H1 (cell line): ENCODE results near the gene ERLEC1. TPM values are rescaled to one million over a fixed set of nuclear protein-coding genes. Genes with fewer than 3 reads are reported as not detected.

ENCODE experiments used
- CTCF ChIA-PET: fragments of 300-600 bp; sonication (Branson Sonifier 250); formaldehyde crosslinking; loops from one replicate; lab custom pipeline; 2021; ENCODE audit not compliant: partially characterized antibody; lab: Charles Lee
- POLR2A ChIA-PET: fragments of 300-600 bp; sonication (Branson Sonifier 250); formaldehyde crosslinking; loops from one replicate; lab custom pipeline; 2021; ENCODE audit warnings: inconsistent platforms; ENCODE audit not compliant: partially characterized antibody; lab: Charles Lee
- DNase-seq, 2 experiments: peaks; one replicate each; pipeline versions ENCODE4 v3.0.0 to v3.0.0-alpha.2; 2010 to 2022; ENCODE audit warnings: low spot score in 2 of 2, low read depth in 1 of 2, mixed read lengths in 1 of 2
- FAIRE-seq: peaks from 2 replicates; lab custom pipeline; 2011; peaks lifted over from hg19 to GRCh38; lab: Jason Lieb, UNC
- H2AFZ ChIP-seq: 2 replicates; pipeline ENCODE4 v1.8.1; 2012; ENCODE audit warnings: low read length, inconsistent platforms
- H2AK5ac ChIP-seq: 2 replicates; pipeline ENCODE4 v1.6.1; 2013; ENCODE audit warnings: low read depth, low read length
- H2BK120ac ChIP-seq: replicated peaks from 2 replicates; pipeline ENCODE3; 2013; ENCODE audit warnings: low read depth, low read length, inconsistent platforms
- H2BK12ac ChIP-seq: 2 replicates; pipeline ENCODE4 v1.6.1; 2013; ENCODE audit warnings: low read depth, low read length
- H2BK15ac ChIP-seq: 2 replicates; pipeline ENCODE4 v1.6.1; 2013; ENCODE audit warnings: low read length
- H2BK20ac ChIP-seq: 2 replicates; pipeline ENCODE4 v1.6.1; 2013; ENCODE audit warnings: low read length
- H2BK5ac ChIP-seq: 2 replicates; pipeline ENCODE4 v1.6.1; 2013; ENCODE audit warnings: low read depth, low read length
- H3K14ac ChIP-seq: 2 replicates; pipeline ENCODE4 v1.6.1; 2013; ENCODE audit warnings: inconsistent platforms; ENCODE audit not compliant: insufficient read length
- H3K18ac ChIP-seq: 2 replicates; pipeline ENCODE4 v1.6.1; 2013; ENCODE audit warnings: low read length; ENCODE audit errors: extremely low read depth
- H3K23ac ChIP-seq: 2 replicates; pipeline ENCODE4 v1.6.1; 2013; ENCODE audit warnings: inconsistent platforms; ENCODE audit not compliant: insufficient read length
- H3K23me2 ChIP-seq: 2 replicates; pipeline ENCODE4 v1.6.1; 2013; ENCODE audit warnings: low read depth, low read length
- H3K27ac ChIP-seq: 2 replicates; pipeline ENCODE4 v1.6.1; 2011; ENCODE audit warnings: low read depth, low read length, inconsistent platforms
- H3K27me3 ChIP-seq, 4 experiments: replicated peaks in 1 of 4; 1 replicate in 1 of 4; 2 replicates in 3 of 4; pipeline versions ENCODE4 v1.6.1 to v1.8.1; 2011 to 2013; ENCODE audit warnings: low read length in 3 of 4, mild to moderate bottlenecking in 3 of 4, inconsistent platforms in 2 of 4, mixed read lengths in 2 of 4, moderate library complexity in 1 of 4; ENCODE audit not compliant: control insufficient read depth in 3 of 4, insufficient read depth in 3 of 4; ENCODE audit errors: extremely low read depth in 1 of 4
- H3K36me3 ChIP-seq, 4 experiments: 2 replicates each; pipeline versions ENCODE4 v1.6.1 to v1.8.1; 2011 to 2013; ENCODE audit warnings: mild to moderate bottlenecking in 4 of 4, low read length in 3 of 4, moderate library complexity in 2 of 4, control low read depth in 1 of 4, inconsistent platforms in 1 of 4; ENCODE audit not compliant: insufficient read depth in 4 of 4, control insufficient read depth in 2 of 4
- H3K4ac ChIP-seq: replicated peaks from 2 replicates; pipeline ENCODE3; 2013; ENCODE audit warnings: low read length, low read depth, mixed read lengths, inconsistent platforms; ENCODE audit not compliant: insufficient read length
- H3K4me1 ChIP-seq, 4 experiments: replicated peaks in 1 of 4; 1 replicate in 1 of 4; 2 replicates in 3 of 4; pipeline versions ENCODE4 v1.6.1 to v1.8.1; 2011 to 2013; ENCODE audit warnings: low read length in 3 of 4, inconsistent platforms in 2 of 4, mixed read lengths in 1 of 4; ENCODE audit not compliant: insufficient read depth in 4 of 4, control insufficient read depth in 3 of 4
- H3K4me2 ChIP-seq, 2 experiments: 2 replicates each; pipeline versions ENCODE4 v1.6.1 to v1.8.1; 2011 to 2013; ENCODE audit warnings: low read depth in 2 of 2, low read length in 2 of 2, control low read depth in 1 of 2, inconsistent platforms in 1 of 2, mild to moderate bottlenecking in 1 of 2; ENCODE audit not compliant: insufficient read depth in 1 of 2
- H3K4me3 ChIP-seq, 4 experiments: fragments of 200-600, 300-600 bp in 1 of 4; sonication (generic), shearing (Covaris generic), sonication (Bioruptor Twin) in 1 of 4; 2 replicates each; pipeline versions ENCODE4 v1.5.1 to v1.8.1; 2011 to 2016; ENCODE audit warnings: low read length in 4 of 4, low read depth in 3 of 4, control low read depth in 2 of 4, inconsistent platforms in 2 of 4, mild to moderate bottlenecking in 2 of 4, mixed read lengths in 1 of 4, moderate library complexity in 1 of 4; ENCODE audit not compliant: insufficient read depth in 2 of 4; ENCODE audit errors: extremely low read depth in 1 of 4
- H3K56ac ChIP-seq: replicated peaks from 2 replicates; pipeline ENCODE3; 2013; ENCODE audit warnings: low read depth, mild to moderate bottlenecking, mixed read lengths, low read length, inconsistent platforms; ENCODE audit not compliant: insufficient read length
- H3K79me1 ChIP-seq: 2 replicates; pipeline ENCODE4 v1.6.1; 2013; ENCODE audit warnings: low read depth, low read length, control low read depth
- H3K79me2 ChIP-seq, 2 experiments: 2 replicates each; pipeline versions ENCODE4 v1.6.1 to v1.8.1; 2012 to 2013; ENCODE audit warnings: low read length in 2 of 2, mild to moderate bottlenecking in 2 of 2, inconsistent platforms in 1 of 2; ENCODE audit not compliant: insufficient read depth in 2 of 2, control insufficient read depth in 1 of 2
- H3K9ac ChIP-seq, 4 experiments: replicated peaks in 1 of 4; 1 replicate in 1 of 4; 2 replicates in 3 of 4; pipeline versions ENCODE4 v1.6.1 to v1.8.1; 2011 to 2013; ENCODE audit warnings: low read depth in 3 of 4, low read length in 3 of 4, control low read depth in 2 of 4, mild to moderate bottlenecking in 2 of 4, moderate library complexity in 2 of 4, inconsistent platforms in 1 of 4; ENCODE audit errors: extremely low read depth in 1 of 4
- H3K9me3 ChIP-seq, 2 experiments: 2 replicates each; pipeline versions ENCODE4 v1.6.1 to v1.8.1; 2012 to 2013; ENCODE audit warnings: mild to moderate bottlenecking in 2 of 2, moderate library complexity in 2 of 2, control low read depth in 1 of 2, inconsistent platforms in 1 of 2, low read depth in 1 of 2, low read length in 1 of 2, mixed read lengths in 1 of 2; ENCODE audit not compliant: insufficient read depth in 2 of 2
- H4K20me1 ChIP-seq, 2 experiments: replicated peaks in 1 of 2; 2 replicates each; pipeline versions ENCODE3 to v1.8.1; 2011 to 2013; ENCODE audit warnings: inconsistent platforms in 2 of 2, low read length in 2 of 2, mild to moderate bottlenecking in 1 of 2; ENCODE audit not compliant: insufficient read depth in 2 of 2, control insufficient read depth in 1 of 2
- H4K5ac ChIP-seq: 2 replicates; pipeline ENCODE4 v1.6.1; 2013; ENCODE audit warnings: low read length, low read depth, mixed read lengths, inconsistent platforms; ENCODE audit not compliant: insufficient read length
- H4K8ac ChIP-seq: 2 replicates; pipeline ENCODE4 v1.8.0; 2013; ENCODE audit warnings: mild to moderate bottlenecking, moderate library complexity, low read length, inconsistent platforms; ENCODE audit not compliant: insufficient read depth; ENCODE audit errors: extremely low read depth
- H4K91ac ChIP-seq: replicated peaks from 2 replicates; pipeline ENCODE3; 2013; ENCODE audit warnings: low read length, mixed read lengths, inconsistent platforms; ENCODE audit not compliant: insufficient read length
- ASH2L ChIP-seq: fragments of 200-600, 300-600 bp; sonication (generic); IDR thresholded peaks from one replicate; pipeline ENCODE4 v1.7.1; 2017; ENCODE audit warnings: low read length
- BCL11A ChIP-seq, 2 experiments: IDR thresholded peaks; one replicate each; pipeline ENCODE4 v1.6.1; 2011; ENCODE audit warnings: low read depth in 2 of 2, low read length in 2 of 2, mild to moderate bottlenecking in 2 of 2
- BRCA1 ChIP-seq: IDR thresholded peaks from 2 replicates; pipeline ENCODE4 v1.6.1; 2012; ENCODE audit warnings: low read depth, low read length, improper control_type of control experiment
- CHD1 ChIP-seq: IDR thresholded peaks from 2 replicates; pipeline ENCODE4 v1.6.1; 2012; ENCODE audit warnings: low read depth, low read length, improper control_type of control experiment
- CREB1 ChIP-seq: IDR thresholded peaks from 2 replicates; pipeline ENCODE4 v1.6.1; 2012; ENCODE audit warnings: inconsistent platforms
- EZH2 ChIP-seq: fragments of 200-600 bp; sonication (generic); IDR thresholded peaks from 2 replicates; pipeline ENCODE4 v1.7.1; 2012; ENCODE audit warnings: low read depth, mild to moderate bottlenecking, moderate library complexity, low read length, inconsistent platforms; ENCODE audit not compliant: severe bottlenecking
- GABPA ChIP-seq: IDR thresholded peaks from 2 replicates; pipeline ENCODE4 v1.6.1; 2011; ENCODE audit warnings: mild to moderate bottlenecking, low read length, moderate library complexity, borderline replicate concordance; ENCODE audit not compliant: insufficient read depth
- JUND ChIP-seq: IDR thresholded peaks from 2 replicates; pipeline ENCODE4 v1.6.1; 2011; ENCODE audit warnings: mild to moderate bottlenecking, improper control_type of control experiment, low read length
- KDM4A ChIP-seq: IDR thresholded peaks from one replicate; pipeline ENCODE4 v1.7.1; 2012; ENCODE audit warnings: low read depth, mild to moderate bottlenecking, moderate library complexity, low read length, inconsistent platforms; ENCODE audit not compliant: severe bottlenecking
- KDM5A ChIP-seq: fragments of 200-600 bp; IDR thresholded peaks from 2 replicates; pipeline ENCODE4 v1.7.1; 2012; ENCODE audit warnings: mild to moderate bottlenecking, low read length, inconsistent platforms, mixed read lengths
- POLR2A ChIP-seq, 2 experiments: IDR thresholded peaks; 1 replicate in 1 of 2; 2 replicates in 1 of 2; pipeline ENCODE4 v1.6.1; 2011; ENCODE audit warnings: low read depth in 2 of 2, low read length in 2 of 2, mild to moderate bottlenecking in 2 of 2; ENCODE audit errors: control extremely low read depth in 1 of 2
- SIRT6 ChIP-seq: IDR thresholded peaks from one replicate; pipeline ENCODE4 v1.7.1; 2012; ENCODE audit warnings: low read length, inconsistent platforms
- SRF ChIP-seq: IDR thresholded peaks from 2 replicates; pipeline ENCODE4 v1.6.1; 2011; ENCODE audit warnings: mild to moderate bottlenecking, low read depth, low read length, moderate library complexity
- TAF7 ChIP-seq: optimal IDR thresholded peaks from 2 replicates; pipeline ENCODE3; 2011; ENCODE audit warnings: low read depth, mild to moderate bottlenecking, inconsistent platforms, low read length, moderate library complexity, borderline replicate concordance
- polyA plus RNA-seq, 7 experiments: library from polyadenylated mRNA; depleted of rRNA in 3 of 7; stranded (reverse) in 5 of 7; unstranded in 2 of 7; fragments of >200 nt in 5 of 7; fragments of 200-250 nt in 2 of 7; gene quantifications; 1 replicate in 5 of 7; 2 replicates in 1 of 7; 4 replicates in 1 of 7; pipeline versions ENCODE4 v1.2.1 to v1.2.3, GENCODE V29; 2011 to 2013; ENCODE audit warnings: missing spikeins in 2 of 7, mixed read lengths in 2 of 7
- total RNA-seq: library from RNA; stranded (reverse); fragmentation: NEBNext Ultra II Directional; extraction: Animal tissue kit (Norgen Biotek cat#: 25700); gene quantifications from 2 replicates; pipeline ENCODE4 v1.2.1, GENCODE V29; 2021
- TF ChIP-seq, protein P1 (sequence below): IDR thresholded peaks from 2 replicates; pipeline ENCODE4 v1.6.1; 2012; ENCODE audit warnings: inconsistent platforms

Gene ERLEC1
- total and polyA plus RNA-seq, 2 of the 8 experiments (the other 6 are each of a cell fraction or from before 2014, with no cell fraction given), result 12.9 to 26.7 TPM

- H2BK20ac ChIP-seq, result no peak overlapping the region
- DNase-seq, result no peak
- no peaks in the 10 kb centered on the region for H3K9me3 ChIP-seq
- H4K5ac ChIP-seq, result no peak overlapping the region
- no peak overlapping the region for H2AFZ ChIP-seq
- no peak overlapping the region for H3K9ac ChIP-seq
- H3K27me3 ChIP-seq, result no peaks in the 10 kb centered on the region
- no peak overlapping the region for H3K23ac ChIP-seq
- H2BK12ac ChIP-seq, result no peak overlapping the region
- no peak overlapping the region for H3K27ac ChIP-seq
- H3K4me3 ChIP-seq, result no peak overlapping the region
- CTCF ChIA-PET, result no interaction called here
- no peak for FAIRE-seq
- no peak overlapping the region for H4K91ac ChIP-seq
- no peak overlapping the region for H2BK120ac ChIP-seq
- H3K23me2 ChIP-seq, result no peaks in the 10 kb centered on the region; the same call in 1 of the 2 replicates
- no peak overlapping the region for H3K18ac ChIP-seq
- no peak overlapping the region for H3K4me2 ChIP-seq
- no peaks in the 10 kb centered on the region for H3K4me1 ChIP-seq
- H4K20me1 ChIP-seq, result no peaks in the 10 kb centered on the region
- no peak overlapping the region for H3K56ac ChIP-seq
- no peaks in the 10 kb centered on the region for H3K79me2 ChIP-seq
- H2BK5ac ChIP-seq, result no peak overlapping the region
- peaks cover 0 to 37% (median 3%) of the 10 kb centered on the region in 4 experiments; a peak in 7 of 8 replicates for H3K36me3 ChIP-seq
- TF ChIP-seq CHD1, result no peak
- TF ChIP-seq SRF, result no peak
- no peak for TF ChIP-seq SIRT6
- TF ChIP-seq ASH2L, result no peak
- no peak for TF ChIP-seq POLR2A (IDR thresholded peaks at IDR 0.05; ENCODE audit: control extremely low read depth in 1 of 2, low read depth in 2 of 2, low read length in 2 of 2)
- TF ChIP-seq KDM4A, result no peak
- TF ChIP-seq, protein P1, sequence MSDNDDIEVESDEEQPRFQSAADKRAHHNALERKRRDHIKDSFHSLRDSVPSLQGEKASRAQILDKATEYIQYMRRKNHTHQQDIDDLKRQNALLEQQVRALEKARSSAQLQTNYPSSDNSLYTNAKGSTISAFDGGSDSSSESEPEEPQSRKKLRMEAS, result no peak
- TF ChIP-seq JUND, result no peak
- TF ChIP-seq BRCA1, result no peak
- no peak for TF ChIP-seq GABPA
- TF ChIP-seq TAF7, result no peak
- no peak for TF ChIP-seq BCL11A (IDR thresholded peaks at IDR 0.05; ENCODE audit: low read depth in 2 of 2, low read length in 2 of 2)
- TF ChIP-seq EZH2, result no peak
- TF ChIP-seq KDM5A, result no peak
- no peak for TF ChIP-seq CREB1
- no peak overlapping the region for H2AK5ac ChIP-seq
- no peak overlapping the region for H2BK15ac ChIP-seq
- no peak overlapping the region for H4K8ac ChIP-seq
- no peak overlapping the region for H3K4ac ChIP-seq
- POLR2A ChIA-PET, result interaction anchor here (0.9 kb wide), 1 partner anchor 17 kb away, joined by 3 read pairs; no protein-coding TSS in a partner anchor
- H3K79me1 ChIP-seq, result no peaks in the 10 kb centered on the region
- H3K14ac ChIP-seq, result no peak overlapping the region
These were observed 14.7 kb downstream of the ERLEC1 start for GRCh38 chr2:53801547-53801946.
